ENCODE data around the gene CDH23.

Gene CDH23

GRCh38 chr10:71716426-71716825 lies 319.7 kb downstream of the CDH23 start:
- no peak for DNase-seq

GRCh38 chr10:71717056-71717455 lies 320.3 kb downstream of the CDH23 start:
- no peak for DNase-seq

GRCh38 chr10:71717551-71717951 lies 320.8 kb downstream of the CDH23 start:
- no peak for DNase-seq

GRCh38 chr10:71718165-71718698 lies 321.5 kb downstream of the CDH23 start:
- no peak for DNase-seq

- no peak for DNase-seq
Observed at GRCh38 chr10:71719042-71719441, 322.3 kb downstream of the CDH23 start.

- DNase-seq, result no peak
Observed at GRCh38 chr10:71719464-71720201, 322.9 kb downstream of the CDH23 start, which contains the start of gene C10orf105. TSS of gene C10orf105 (minus strand) at chr10:71719778. CDS start at chr10:71716337, 3,441 bp downstream.

GRCh38 chr10:71720288-71720687 lies 323.6 kb downstream of the CDH23 start:
- no peak for DNase-seq

GRCh38 chr10:71721313-71721712 lies 324.6 kb downstream of the CDH23 start:
- DNase-seq, result no peak

- no peak for DNase-seq
Observed at GRCh38 chr10:71722849-71723248, 326.1 kb downstream of the CDH23 start.

- no peak for DNase-seq
Observed at GRCh38 chr10:71723311-71723710, 326.6 kb downstream of the CDH23 start.

- no peak for DNase-seq
Observed at GRCh38 chr10:71724539-71724938, 327.8 kb downstream of the CDH23 start.

GRCh38 chr10:71725249-71725648 lies 328.5 kb downstream of the CDH23 start:
- DNase-seq, result no peak

GRCh38 chr10:71725998-71726579 lies 329.4 kb downstream of the CDH23 start:
- peak; percentile 90 for DNase-seq

- peak; percentile 75 for DNase-seq
Observed at GRCh38 chr10:71726580-71727104, 329.9 kb downstream of the CDH23 start.

- peak; percentile 77 for DNase-seq
Observed at GRCh38 chr10:71727105-71727737, 330.5 kb downstream of the CDH23 start.

GRCh38 chr10:71727738-71728737 lies 331.3 kb downstream of the CDH23 start:
- peak; percentile 68 for DNase-seq

GRCh38 chr10:71729161-71729636 lies 332.5 kb downstream of the CDH23 start:
- no peak for DNase-seq

GRCh38 chr10:71731791-71732190 lies 335.1 kb downstream of the CDH23 start:
- no peak for DNase-seq

GRCh38 chr10:71734797-71735196 lies 338.1 kb downstream of the CDH23 start:
- no peak for DNase-seq

GRCh38 chr10:71735709-71736569 lies 339.2 kb downstream of the CDH23 start:
- DNase-seq, result peak; percentile 74

GRCh38 chr10:71736570-71736952 lies 339.8 kb downstream of the CDH23 start:
- DNase-seq, result no peak
